ENCODE data around the gene OXTR. TPM values are rescaled to one million over a fixed set of nuclear protein-coding genes. Genes with fewer than 3 reads are reported as not detected.

The OXTR gene
- polyA plus RNA-seq, 1 donor (not counting 4 experiments of a cell fraction or from before 2014, with no cell fraction given), result 0.16 TPM

DNA sequence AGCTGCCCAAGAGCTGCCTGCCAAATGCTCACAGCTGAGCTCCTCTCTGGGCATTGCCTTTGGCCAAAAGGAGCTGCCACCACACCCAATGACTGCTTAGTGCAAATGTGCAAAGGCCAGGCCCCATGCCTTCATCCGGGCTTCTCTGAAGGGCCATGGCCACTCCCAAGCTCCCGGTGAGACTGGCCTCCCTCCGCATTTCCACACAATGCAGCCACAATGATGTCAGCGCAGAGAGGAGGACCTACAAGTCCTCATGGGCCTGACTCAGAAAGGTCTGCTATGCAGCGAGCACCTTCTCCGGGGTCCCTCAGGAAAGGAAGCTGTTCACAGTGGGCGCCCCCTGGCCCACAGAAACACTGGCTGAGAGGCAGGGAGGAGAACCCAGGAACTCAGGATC lies 12.7 kb downstream of the OXTR start:
- no peaks in the 10 kb centered on the region for H4K20me1 ChIP-seq (ENCODE audit: control insufficient read depth, extremely low read depth, insufficient read depth, low read length)
- no peak for FAIRE-seq
- no peaks in the 10 kb centered on the region for H3K9me1 ChIP-seq (ENCODE audit: control insufficient read depth, extremely low read depth, insufficient read depth, low read length)
- no peaks in the 10 kb centered on the region for H3K9me3 ChIP-seq (ENCODE audit: control insufficient read depth, low read depth, low read length)
- H2AFZ ChIP-seq (ENCODE audit: control insufficient read depth, low read length), result no peak overlapping the region
- no peak overlapping the region for H3K27ac ChIP-seq (ENCODE audit: control insufficient read depth, insufficient read depth, low read length)
- no peak overlapping the region for H3K9ac ChIP-seq (ENCODE audit: control insufficient read depth, extremely low read depth, insufficient read depth, low read length)
- H3K4me3 ChIP-seq (ENCODE audit: control insufficient read depth in 2 of 3, extremely low read depth in 1 of 3, insufficient read depth in 2 of 3, low read depth in 1 of 3, low read length in 3 of 3), result no peak overlapping the region
- no peak for DNase-seq (ENCODE audit: low read depth, low spot score)
- dilution Hi-C loops (cut with MboI; ENCODE audit: extremely low pct_ligation_motif_present, low sequenced_read_pairs), result no loop called here
- H3K36me3 ChIP-seq (ENCODE audit: control insufficient read depth in 2 of 2, extremely low read depth in 1 of 2, insufficient read depth in 2 of 2, low read length in 2 of 2), result no peaks in the 10 kb centered on the region
- TF ChIP-seq EZH2 (IDR thresholded peaks at IDR 0.05; ENCODE audit: low read length), result no peak
- TF ChIP-seq, protein P1, sequence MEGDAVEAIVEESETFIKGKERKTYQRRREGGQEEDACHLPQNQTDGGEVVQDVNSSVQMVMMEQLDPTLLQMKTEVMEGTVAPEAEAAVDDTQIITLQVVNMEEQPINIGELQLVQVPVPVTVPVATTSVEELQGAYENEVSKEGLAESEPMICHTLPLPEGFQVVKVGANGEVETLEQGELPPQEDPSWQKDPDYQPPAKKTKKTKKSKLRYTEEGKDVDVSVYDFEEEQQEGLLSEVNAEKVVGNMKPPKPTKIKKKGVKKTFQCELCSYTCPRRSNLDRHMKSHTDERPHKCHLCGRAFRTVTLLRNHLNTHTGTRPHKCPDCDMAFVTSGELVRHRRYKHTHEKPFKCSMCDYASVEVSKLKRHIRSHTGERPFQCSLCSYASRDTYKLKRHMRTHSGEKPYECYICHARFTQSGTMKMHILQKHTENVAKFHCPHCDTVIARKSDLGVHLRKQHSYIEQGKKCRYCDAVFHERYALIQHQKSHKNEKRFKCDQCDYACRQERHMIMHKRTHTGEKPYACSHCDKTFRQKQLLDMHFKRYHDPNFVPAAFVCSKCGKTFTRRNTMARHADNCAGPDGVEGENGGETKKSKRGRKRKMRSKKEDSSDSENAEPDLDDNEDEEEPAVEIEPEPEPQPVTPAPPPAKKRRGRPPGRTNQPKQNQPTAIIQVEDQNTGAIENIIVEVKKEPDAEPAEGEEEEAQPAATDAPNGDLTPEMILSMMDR (optimal IDR thresholded peaks at IDR 0.05 in 1 of 3, IDR thresholded peaks at IDR 0.05 in 1 of 3, conservative IDR thresholded peaks at IDR 0.05 in 1 of 3; ENCODE audit: extremely low read depth in 1 of 3, insufficient read depth in 2 of 3, low read length in 3 of 3), result no peak
- no peaks in the 10 kb centered on the region for H3K27me3 ChIP-seq (ENCODE audit: control insufficient read depth, extremely low read depth, insufficient read depth, low read length)
- H3K4me2 ChIP-seq (ENCODE audit: control insufficient read depth, extremely low read depth, insufficient read depth, low read depth, low read length), result no peak overlapping the region
- no peaks in the 10 kb centered on the region for H3K4me1 ChIP-seq (ENCODE audit: control insufficient read depth, extremely low read depth, insufficient read depth, low read length)
- H3K79me2 ChIP-seq (ENCODE audit: control insufficient read depth, insufficient read depth, low read length), result no peaks in the 10 kb centered on the region

DNA sequence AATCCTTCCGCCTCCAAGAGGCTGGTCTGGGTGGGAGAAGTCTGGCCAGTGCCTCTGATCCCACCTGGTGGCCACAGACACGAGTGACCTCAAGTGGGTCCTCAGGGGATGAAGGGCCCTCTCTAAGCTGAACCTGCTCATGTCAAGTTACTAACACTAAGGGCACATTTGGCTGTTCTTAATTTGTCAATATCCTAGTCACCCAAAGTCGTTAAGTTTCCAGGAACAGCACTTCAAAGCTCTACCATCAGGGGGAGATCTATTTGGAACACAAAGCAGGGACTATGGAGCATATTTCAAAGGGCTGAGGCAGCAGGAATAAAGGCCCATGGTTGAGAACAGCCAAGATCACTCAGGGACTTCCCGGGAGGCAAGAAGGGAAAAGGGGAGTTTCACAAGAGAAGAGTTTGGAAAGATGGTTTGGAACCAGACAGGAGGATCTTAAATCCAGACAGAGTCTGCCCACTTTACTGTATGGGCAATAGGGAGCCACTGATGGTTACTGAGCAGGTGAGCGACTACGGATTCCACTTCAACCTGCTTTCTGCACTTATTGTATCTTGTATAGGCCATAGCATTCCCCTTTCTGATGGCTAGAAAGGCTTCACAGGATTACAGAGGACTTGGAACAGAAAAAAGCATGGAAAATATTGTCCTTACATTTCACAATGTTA lies 13.7 kb downstream of the OXTR start:
- dilution Hi-C loops (cut with MboI; ENCODE audit: extremely low pct_ligation_motif_present, low sequenced_read_pairs), result no loop called here
- no peaks in the 10 kb centered on the region for H4K20me1 ChIP-seq (ENCODE audit: control insufficient read depth, extremely low read depth, insufficient read depth, low read length)
- H3K9me3 ChIP-seq (ENCODE audit: control insufficient read depth, low read depth, low read length), result no peaks in the 10 kb centered on the region
- no peaks in the 10 kb centered on the region for H3K9me1 ChIP-seq (ENCODE audit: control insufficient read depth, extremely low read depth, insufficient read depth, low read length)
- TF ChIP-seq, protein P1 (optimal IDR thresholded peaks at IDR 0.05 in 1 of 3, IDR thresholded peaks at IDR 0.05 in 1 of 3, conservative IDR thresholded peaks at IDR 0.05 in 1 of 3; ENCODE audit: extremely low read depth in 1 of 3, insufficient read depth in 2 of 3, low read length in 3 of 3), result peak; percentile 42 to 64 (median 47)
- TF ChIP-seq EZH2 (IDR thresholded peaks at IDR 0.05; ENCODE audit: low read length), result no peak
- no peak overlapping the region for H3K4me2 ChIP-seq (ENCODE audit: control insufficient read depth, extremely low read depth, insufficient read depth, low read depth, low read length)
- H3K4me1 ChIP-seq (ENCODE audit: control insufficient read depth, extremely low read depth, insufficient read depth, low read length), result no peaks in the 10 kb centered on the region
- H3K4me3 ChIP-seq (ENCODE audit: control insufficient read depth in 2 of 3, extremely low read depth in 1 of 3, insufficient read depth in 2 of 3, low read depth in 1 of 3, low read length in 3 of 3), result no peak overlapping the region
- H3K9ac ChIP-seq (ENCODE audit: control insufficient read depth, extremely low read depth, insufficient read depth, low read length), result no peak overlapping the region
- H3K36me3 ChIP-seq (ENCODE audit: control insufficient read depth in 2 of 2, extremely low read depth in 1 of 2, insufficient read depth in 2 of 2, low read length in 2 of 2), result no peaks in the 10 kb centered on the region
- H2AFZ ChIP-seq (ENCODE audit: control insufficient read depth, low read length), result no peak overlapping the region
- FAIRE-seq, result peak; percentile 44
- H3K27me3 ChIP-seq (ENCODE audit: control insufficient read depth, extremely low read depth, insufficient read depth, low read length), result no peaks in the 10 kb centered on the region
- no peak overlapping the region for H3K27ac ChIP-seq (ENCODE audit: control insufficient read depth, insufficient read depth, low read length)
- DNase-seq (ENCODE audit: low read depth, low spot score), result no peak
- no peaks in the 10 kb centered on the region for H3K79me2 ChIP-seq (ENCODE audit: control insufficient read depth, insufficient read depth, low read length)
